Activated CD8-positive, alpha-beta memory T cell treated with anti-CD3 and anti-CD28 coated beads for 1 hour (primary cell): ENCODE data around the gene BAG2.

ENCODE experiments used
- DNase-seq, 2 donors: peaks; one replicate each; pipeline ENCODE4 v3.0.0-alpha.2; 2020; ENCODE audit warnings: low read depth in 1 of 2; ENCODE audit errors: extremely low read depth in 1 of 2

Gene BAG2

GRCh38 chr6:57221191-57221935 is 49.2 kb downstream of the BAG2 start:
- peak in 1 of 2 donors; percentile 19 for DNase-seq

GRCh38 chr6:57221936-57222742 is 50.0 kb downstream of the BAG2 start, which contains the start of gene RAB23:
Gene RAB23, minus strand, starts transcription at chr6:57222307. Its CDS starts 11,927 bp downstream, at chr6:57210380.
- DNase-seq, result peak; percentile 42 to 72

- no peak for DNase-seq
These were observed 50.6 kb downstream of the BAG2 start for GRCh38 chr6:57222743-57223077.

- DNase-seq, result no peak
These were observed 52.8 kb downstream of the BAG2 start for GRCh38 chr6:57224769-57225515.

- DNase-seq, result no peak
These were observed 54.1 kb downstream of the BAG2 start for GRCh38 chr6:57226221-57226620.
